Upper lobe of right lung (tissue), 1 donor: Measurements from ENCODE around the gene GNPDA2. TPM values are rescaled to one million over a fixed set of nuclear protein-coding genes. Genes with fewer than 3 reads are reported as not detected.
A peak's percentile ranks its signal among the peaks of the same experiment; 100 is the strongest.

ENCODE experiments used
- ATAC-seq: fragments of 200-7000 bp; cut with Tn5 transposase; one replicate; pipeline ENCODE4 v1.9.1; 2020; ENCODE audit warnings: mild to moderate bottlenecking, moderate library complexity
- DNase-seq: peaks from one replicate; pipeline ENCODE4 v3.0.0-alpha.2; 2020
- H3K27ac ChIP-seq: fragments of 200-600 bp; one replicate; pipeline ENCODE4 v1.8.0; 2022
- H3K27me3 ChIP-seq: fragments of 200-600 bp; one replicate; pipeline ENCODE4 v1.8.0; 2022; ENCODE audit warnings: mild to moderate bottlenecking
- H3K36me3 ChIP-seq: fragments of 200-600 bp; one replicate; pipeline ENCODE4 v1.8.0; 2022
- H3K4me1 ChIP-seq: fragments of 200-600 bp; one replicate; pipeline ENCODE4 v1.8.0; 2022
- H3K4me3 ChIP-seq: fragments of 200-600 bp; one replicate; pipeline ENCODE4 v1.8.0; 2022; ENCODE audit warnings: mild to moderate bottlenecking
- H3K9me3 ChIP-seq: fragments of 200-600 bp; one replicate; pipeline ENCODE4 v1.8.0; 2022
- intact Hi-C: fragments of 100-400 bp; cut with DNase I; formaldehyde crosslinking; loops from one replicate; pipeline ENCODE4 v1.11.0; 2022
- total RNA-seq: library from RNA; stranded (reverse); fragmentation: NEBNext Ultra II Directional; extraction: Animal tissue kit (Norgen Biotek cat#: 25700); gene quantifications from one replicate; pipeline ENCODE4 v1.2.1, GENCODE V29; 2021
- TF ChIP-seq, protein P1 (sequence below): fragments of 200-600 bp; IDR thresholded peaks from one replicate; pipeline ENCODE4 v1.8.0; 2022; ENCODE audit warnings: antibody characterized with exemption
- donor health status: DM: no; HTN: yes; CAD: no; lungs with severe emphysema.

GNPDA2 gene
- total RNA-seq, 1 donor from 2014 or later, result 11.3 TPM

GRCh38 chr4:44761306-44761705 is 35.0 kb upstream of the GNPDA2 start:
- no peak for DNase-seq
- no peaks in the 10 kb centered on the region for H3K4me1 ChIP-seq
- no peaks in the 10 kb centered on the region for H3K9me3 ChIP-seq
- no peak for ATAC-seq
- no peak overlapping the region for H3K27ac ChIP-seq
- TF ChIP-seq, protein P1, sequence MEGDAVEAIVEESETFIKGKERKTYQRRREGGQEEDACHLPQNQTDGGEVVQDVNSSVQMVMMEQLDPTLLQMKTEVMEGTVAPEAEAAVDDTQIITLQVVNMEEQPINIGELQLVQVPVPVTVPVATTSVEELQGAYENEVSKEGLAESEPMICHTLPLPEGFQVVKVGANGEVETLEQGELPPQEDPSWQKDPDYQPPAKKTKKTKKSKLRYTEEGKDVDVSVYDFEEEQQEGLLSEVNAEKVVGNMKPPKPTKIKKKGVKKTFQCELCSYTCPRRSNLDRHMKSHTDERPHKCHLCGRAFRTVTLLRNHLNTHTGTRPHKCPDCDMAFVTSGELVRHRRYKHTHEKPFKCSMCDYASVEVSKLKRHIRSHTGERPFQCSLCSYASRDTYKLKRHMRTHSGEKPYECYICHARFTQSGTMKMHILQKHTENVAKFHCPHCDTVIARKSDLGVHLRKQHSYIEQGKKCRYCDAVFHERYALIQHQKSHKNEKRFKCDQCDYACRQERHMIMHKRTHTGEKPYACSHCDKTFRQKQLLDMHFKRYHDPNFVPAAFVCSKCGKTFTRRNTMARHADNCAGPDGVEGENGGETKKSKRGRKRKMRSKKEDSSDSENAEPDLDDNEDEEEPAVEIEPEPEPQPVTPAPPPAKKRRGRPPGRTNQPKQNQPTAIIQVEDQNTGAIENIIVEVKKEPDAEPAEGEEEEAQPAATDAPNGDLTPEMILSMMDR, result no peak
- H3K27me3 ChIP-seq, result peaks cover 3% of the 10 kb centered on the region
- H3K36me3 ChIP-seq, result no peaks in the 10 kb centered on the region
- no peak overlapping the region for H3K4me3 ChIP-seq
- intact Hi-C loops, result no loop called here

DNA sequence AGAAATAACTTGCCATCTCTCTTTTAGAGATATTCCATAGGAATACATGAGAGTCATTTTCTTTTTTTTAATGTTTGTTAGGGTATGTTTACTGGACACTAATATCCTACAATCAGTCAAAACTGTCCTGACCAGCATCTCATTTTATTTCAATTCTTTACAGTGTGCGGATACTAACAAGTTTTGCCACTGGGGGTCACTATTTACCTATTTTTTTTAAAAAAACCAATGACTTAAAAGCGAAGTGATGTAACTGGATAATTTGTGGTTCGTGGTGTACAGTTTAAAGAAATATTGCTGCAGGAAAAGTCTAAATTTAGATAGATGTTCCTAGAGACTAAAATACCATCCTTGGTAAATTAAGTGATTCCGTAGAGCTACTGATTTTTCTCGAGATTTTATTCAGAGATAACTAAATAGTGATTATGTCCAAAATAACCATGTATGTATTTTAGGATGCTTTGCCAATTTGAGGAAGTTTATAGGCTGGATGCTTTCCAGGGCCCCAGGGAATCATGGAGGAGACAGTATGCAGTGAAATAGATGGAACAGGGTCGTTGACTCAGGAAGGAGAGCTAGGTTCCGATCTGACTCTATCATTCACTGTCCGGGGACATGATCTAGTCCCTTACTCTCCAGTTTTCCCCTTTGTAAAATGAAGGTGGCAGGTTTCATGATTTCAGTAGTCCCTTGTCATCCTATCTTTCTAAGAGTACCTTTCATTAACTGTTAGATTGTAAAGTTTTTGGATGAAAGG is 34.0 kb upstream of the GNPDA2 start:
- intact Hi-C loops, result no loop called here
- H3K27ac ChIP-seq, result no peak overlapping the region
- no peaks in the 10 kb centered on the region for H3K9me3 ChIP-seq
- DNase-seq (no peak), ATAC-seq (peak; percentile 48)
- peaks cover 3% of the 10 kb centered on the region for H3K27me3 ChIP-seq
- H3K4me3 ChIP-seq, result no peak overlapping the region
- TF ChIP-seq, protein P1, result peak; percentile 58
- H3K4me1 ChIP-seq, result no peaks in the 10 kb centered on the region
- no peaks in the 10 kb centered on the region for H3K36me3 ChIP-seq

- intact Hi-C loops, result no loop called here
- no peaks in the 10 kb centered on the region for H3K36me3 ChIP-seq
- H3K4me1 ChIP-seq, result no peaks in the 10 kb centered on the region
- TF ChIP-seq, protein P1, result no peak
- no peaks in the 10 kb centered on the region for H3K9me3 ChIP-seq
- H3K27ac ChIP-seq, result no peak overlapping the region
- DNase-seq (no peak), ATAC-seq (no peak)
- H3K27me3 ChIP-seq, result peaks cover 3% of the 10 kb centered on the region
- H3K4me3 ChIP-seq, result no peak overlapping the region
Observed at GRCh38 chr4:44756559-44756958, 30.2 kb upstream of the GNPDA2 start.

- intact Hi-C loops, result no loop called here
- H3K36me3 ChIP-seq, result no peaks in the 10 kb centered on the region
- ATAC-seq, result no peak
- no peaks in the 10 kb centered on the region for H3K27me3 ChIP-seq
- no peak overlapping the region for H3K27ac ChIP-seq
- H3K9me3 ChIP-seq, result no peaks in the 10 kb centered on the region
- DNase-seq, result no peak
- TF ChIP-seq, protein P1, result no peak
- H3K4me3 ChIP-seq, result no peak overlapping the region
- H3K4me1 ChIP-seq, result no peaks in the 10 kb centered on the region
Observed at GRCh38 chr4:44740201-44740600, 13.8 kb upstream of the GNPDA2 start.

GRCh38 chr4:44738615-44739014 is 12.3 kb upstream of the GNPDA2 start:
- Histone ChIP-seq H3K27me3 (no peaks in the 10 kb centered on the region), H3K27ac (no peak overlapping the region), H3K4me3 (no peak overlapping the region), H3K4me1 (no peaks in the 10 kb centered on the region), H3K36me3 (no peaks in the 10 kb centered on the region), H3K9me3 (no peaks in the 10 kb centered on the region)
- ATAC-seq (no peak), DNase-seq (no peak)
- intact Hi-C loops, result no loop called here
- TF ChIP-seq, protein P1, result peak; percentile 33
